Left ventricle myocardium inferior (tissue), 1 donor: ENCODE data around the gene SNTB2. TPM values are rescaled to one million over a fixed set of nuclear protein-coding genes. Genes with fewer than 3 reads are reported as not detected.
"Not testable (repeated sequence)": the region's sequence is repeated elsewhere in the genome, so short reads cannot be mapped to it uniquely, and the experiment has no call there.

Source experiments
- DNase-seq: peaks from one replicate; pipeline ENCODE4 v3.0.0-alpha.2; 2020
- H3K27ac ChIP-seq: fragments of 200-600 bp; replicated peaks from 2 replicates; pipeline ENCODE4 v1.8.0; 2021
- H3K27me3 ChIP-seq: fragments of 200-600 bp; 2 replicates; pipeline ENCODE4 v1.8.0; 2021; ENCODE audit warnings: low read depth
- H3K36me3 ChIP-seq: fragments of 200-600 bp; 2 replicates; pipeline ENCODE4 v1.8.0; 2021
- H3K4me1 ChIP-seq: fragments of 200-600 bp; 2 replicates; pipeline ENCODE4 v1.8.0; 2021
- H3K4me3 ChIP-seq: fragments of 200-600 bp; 2 replicates; pipeline ENCODE4 v1.8.0; 2021; ENCODE audit warnings: mild to moderate bottlenecking, moderate library complexity
- H3K9me3 ChIP-seq: fragments of 200-600 bp; replicated peaks from 2 replicates; pipeline ENCODE4 v1.8.0; 2021
- CTCF ChIP-seq: fragments of 200-600 bp; IDR thresholded peaks from 2 replicates; pipeline ENCODE4 v1.8.0; 2021; ENCODE audit warnings: antibody characterized with exemption, mild to moderate bottlenecking, borderline replicate concordance
- intact Hi-C: fragments of 100-400 bp; cut with micrococcal nuclease; formaldehyde crosslinking; loops from one replicate; pipeline ENCODE4 v1.11.0; 2022
- total RNA-seq: library from RNA; stranded (reverse); fragmentation: NEBNext Ultra II Directional; extraction: Animal tissue kit (Norgen Biotek cat#: 25700); gene quantifications from one replicate; pipeline ENCODE4 v1.2.1, GENCODE V29; 2021
- donor health status: DM: no; HTN: yes; CAD: no; lungs with severe emphysema.

The SNTB2 gene
- total RNA-seq, 1 donor from 2014 or later, result 10.2 TPM

- Histone ChIP-seq H3K27me3 (no peaks in the 10 kb centered on the region), H3K36me3 (no peaks in the 10 kb centered on the region), H3K9me3 (no peaks in the 10 kb centered on the region), H3K4me1 (no peaks in the 10 kb centered on the region), H3K4me3 (no peak overlapping the region), H3K27ac (no peak overlapping the region)
- no peak for DNase-seq
- TF ChIP-seq CTCF, result no peak
- intact Hi-C loops, result no loop called here
Measured at GRCh38 chr16:69294051-69294450, 107.1 kb downstream of the SNTB2 start.

GRCh38 chr16:69296771-69297170 lies 109.8 kb downstream of the SNTB2 start:
- H3K4me3 ChIP-seq, DNase-seq, H3K27me3 ChIP-seq, H3K4me1 ChIP-seq, intact Hi-C loops, H3K9me3 ChIP-seq, H3K27ac ChIP-seq: not testable (repeated sequence)
- peaks cover 13% of the 10 kb centered on the region for H3K36me3 ChIP-seq

GRCh38 chr16:69298261-69298660 lies 111.3 kb downstream of the SNTB2 start:
- no peak overlapping the region for H3K4me3 ChIP-seq
- H3K27me3 ChIP-seq, result no peaks in the 10 kb centered on the region

GRCh38 chr16:69301187-69301586 lies 114.2 kb downstream of the SNTB2 start:
- intact Hi-C loops, result no loop called here
- no peak for TF ChIP-seq CTCF

More at GRCh38 chr16:69298261-69298660, 111.3 kb downstream of the SNTB2 start:
- Histone ChIP-seq H3K9me3 (no peaks in the 10 kb centered on the region), H3K36me3 (peaks cover 13% of the 10 kb centered on the region), H3K4me1 (no peaks in the 10 kb centered on the region), H3K27ac (no peak overlapping the region)
- DNase-seq, result no peak
- intact Hi-C loops, result no loop called here
- no peak for TF ChIP-seq CTCF

GRCh38 chr16:69301861-69302260 lies 114.9 kb downstream of the SNTB2 start:
- no peak overlapping the region for H3K27ac ChIP-seq

More at GRCh38 chr16:69301187-69301586, 114.2 kb downstream of the SNTB2 start:
- DNase-seq, result no peak
- H3K36me3 ChIP-seq, result peaks cover 23% of the 10 kb centered on the region
- H3K4me1 ChIP-seq, result no peaks in the 10 kb centered on the region
- no peak overlapping the region for H3K4me3 ChIP-seq
- no peak overlapping the region for H3K27ac ChIP-seq
- no peaks in the 10 kb centered on the region for H3K9me3 ChIP-seq
- H3K27me3 ChIP-seq, result no peaks in the 10 kb centered on the region

GRCh38 chr16:69302301-69302700 lies 115.3 kb downstream of the SNTB2 start:
- TF ChIP-seq CTCF, result no peak
- H3K27me3 ChIP-seq, result no peaks in the 10 kb centered on the region
- DNase-seq, result no peak
- H3K4me1 ChIP-seq, result no peaks in the 10 kb centered on the region
- intact Hi-C loops, result no loop called here
- no peak overlapping the region for H3K4me3 ChIP-seq
- H3K9me3 ChIP-seq, result no peaks in the 10 kb centered on the region
- H3K36me3 ChIP-seq, result peaks cover 23% of the 10 kb centered on the region
- H3K27ac ChIP-seq, result no peak overlapping the region

More at GRCh38 chr16:69301861-69302260, 114.9 kb downstream of the SNTB2 start:
- H3K27me3 ChIP-seq, result no peaks in the 10 kb centered on the region
- TF ChIP-seq CTCF, result no peak
- H3K36me3 ChIP-seq, result peaks cover 23% of the 10 kb centered on the region
- no peak overlapping the region for H3K4me3 ChIP-seq
- H3K4me1 ChIP-seq, result no peaks in the 10 kb centered on the region
- H3K9me3 ChIP-seq, result no peaks in the 10 kb centered on the region
- intact Hi-C loops, result no loop called here
- DNase-seq, result no peak
